PC-3 (cell line): ENCODE data around the gene EDC4. TPM values are rescaled to one million over a fixed set of nuclear protein-coding genes. Genes with fewer than 3 reads are reported as not detected.

ENCODE experiments used
- ATAC-seq: fragments of 200-7000 bp; cut with Tn5 transposase; 2 replicates; pipeline ENCODE4 v1.9.1; 2020; ENCODE audit warnings: mild to moderate bottlenecking, moderate library complexity
- BruUV-seq: library from RNA; stranded (reverse); fragments of 400-500 nt; replicated peaks from 2 replicates; lab custom pipeline; 2021; lab: Mats Ljungman, UMichigan
- CTCF ChIA-PET: fragments of 300-600 bp; sonication (Branson Sonifier 250); formaldehyde crosslinking; loops from one replicate; lab custom pipeline; 2022; ENCODE audit warnings: antibody characterized with exemption; lab: Charles Lee
- POLR2A ChIA-PET: fragments of 300-600 bp; sonication (Branson Sonifier 250); formaldehyde crosslinking; loops from one replicate; lab custom pipeline; 2022; ENCODE audit warnings: antibody characterized with exemption; ENCODE audit not compliant: unreplicated experiment; lab: Charles Lee
- DNase-seq: peaks from one replicate; pipeline ENCODE4 v3.0.0-alpha.2; 2015
- H2AFZ ChIP-seq: fragments of 300-600 bp; sonication (generic); 2 replicates; pipeline ENCODE4 v1.6.0; 2016; ENCODE audit warnings: antibody characterized with exemption, low read length
- H3F3A ChIP-seq: fragments of 300-600 bp; sonication (generic); one replicate; pipeline ENCODE4 v1.6.0; 2017; ENCODE audit warnings: antibody characterized with exemption, low read length, control low read depth, mild to moderate bottlenecking; ENCODE audit not compliant: unreplicated experiment
- H3K27ac ChIP-seq: fragments of 300-600 bp; sonication (generic); 2 replicates; pipeline ENCODE4 v1.5.1; 2016; ENCODE audit warnings: mild to moderate bottlenecking, low read length
- H3K27me3 ChIP-seq: fragments of 300-600 bp; sonication (generic); 2 replicates; pipeline ENCODE4 v1.6.1; 2016; ENCODE audit warnings: low read length, mixed read lengths
- H3K36me3 ChIP-seq: fragments of 300-600 bp; sonication (generic); 2 replicates; pipeline ENCODE4 v1.6.1; 2016; ENCODE audit warnings: low read depth, mixed run types, low read length, mixed read lengths
- H3K4me1 ChIP-seq: fragments of 300-600 bp; sonication (generic); 2 replicates; pipeline ENCODE4 v1.5.1; 2016; ENCODE audit warnings: low read length; ENCODE audit not compliant: insufficient read depth
- H3K4me2 ChIP-seq: fragments of 300-600 bp; sonication (generic); 2 replicates; pipeline ENCODE4 v1.6.0; 2016; ENCODE audit warnings: low read length
- H3K4me3 ChIP-seq: fragments of 300-600 bp; sonication (generic); 2 replicates; pipeline ENCODE4 v1.5.1; 2016; ENCODE audit warnings: mild to moderate bottlenecking, low read length, mixed read lengths
- H3K79me2 ChIP-seq: fragments of 300-600 bp; sonication (generic); 2 replicates; pipeline ENCODE4 v1.6.1; 2017; ENCODE audit warnings: low read length, mixed read lengths
- H3K9ac ChIP-seq: fragments of 300-600 bp; sonication (generic); 2 replicates; pipeline ENCODE4 v1.6.0; 2016; ENCODE audit warnings: mild to moderate bottlenecking, low read length
- H3K9me2 ChIP-seq: fragments of 300-600 bp; sonication (generic); replicated peaks from 2 replicates; pipeline ENCODE4 v1.6.1; 2016; ENCODE audit warnings: mixed run types, low read length, mixed read lengths
- H3K9me3 ChIP-seq: fragments of 300-600 bp; sonication (generic); 2 replicates; pipeline ENCODE4 v1.6.1; 2016; ENCODE audit warnings: low read length, mixed read lengths
- H4K20me1 ChIP-seq: fragments of 300-600 bp; sonication (generic); 2 replicates; pipeline ENCODE4 v1.6.1; 2016; ENCODE audit warnings: low read length, mixed read lengths
- EZH2 ChIP-seq: fragments of 300-600 bp; sonication (generic); IDR thresholded peaks from one replicate; pipeline ENCODE4 v1.6.1; 2017; ENCODE audit warnings: antibody characterized with exemption, mild to moderate bottlenecking, low read length; ENCODE audit not compliant: unreplicated experiment
- EZH2phosphoT487 ChIP-seq: fragments of 300-600 bp; sonication (generic); IDR thresholded peaks from 2 replicates; pipeline ENCODE4 v1.6.1; 2018; ENCODE audit warnings: mild to moderate bottlenecking, antibody characterized with exemption, low read length, borderline replicate concordance
- intact Hi-C: fragments of 100-400 bp; cut with micrococcal nuclease; formaldehyde crosslinking; loops from 2 replicates; pipeline ENCODE4 v1.9.0; 2023
- total RNA-seq: library from RNA; depleted of rRNA; stranded (reverse); fragments of >200 nt; gene quantifications from 2 replicates; pipeline ENCODE4 v1.2.3, GENCODE V29; 2014
- TF ChIP-seq, protein P1 (sequence below): fragments of 300-600 bp; sonication (generic); conservative IDR thresholded peaks from 2 replicates; pipeline ENCODE4 v1.5.1; 2017; ENCODE audit warnings: antibody characterized with exemption, low read depth, mild to moderate bottlenecking, low read length

EDC4 gene
- total RNA-seq, 1 experiment from 2014 or later, result 58.9 TPM

DNA sequence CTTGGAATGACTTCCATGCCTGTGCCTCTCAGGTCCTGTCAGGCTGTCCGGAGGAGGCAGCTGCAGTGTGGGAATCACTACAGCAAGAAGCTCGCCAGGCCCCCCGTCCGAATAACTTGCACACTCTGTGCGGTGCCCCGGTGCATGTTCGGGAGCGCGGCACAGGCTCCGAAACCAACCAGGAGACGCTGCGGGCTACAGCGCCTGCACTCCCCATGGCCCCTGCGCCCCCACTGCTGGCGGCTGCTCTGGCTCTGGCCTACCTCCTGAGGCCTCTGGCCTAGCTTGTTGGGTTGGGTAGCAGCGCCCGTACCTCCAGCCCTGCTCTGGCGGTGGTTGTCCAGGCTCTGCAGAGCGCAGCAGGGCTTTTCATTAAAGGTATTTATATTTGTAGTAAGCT, 13.1 kb downstream of the EDC4 start:
- no peak for DNase-seq
- H3K79me2 ChIP-seq, result no peaks in the 10 kb centered on the region
- no peaks in the 10 kb centered on the region for H4K20me1 ChIP-seq
- no TSS peak for BruUV-seq
- H2AFZ ChIP-seq, result no peak overlapping the region
- no peaks in the 10 kb centered on the region for H3K9me3 ChIP-seq
- no peak overlapping the region for H3K4me3 ChIP-seq
- peaks cover 4% of the 10 kb centered on the region; the same call in 1 of the 2 replicates for H3K36me3 ChIP-seq
- no peak overlapping the region for H3K9ac ChIP-seq
- ChIA-PET POLR2A (no interaction called here), CTCF (no interaction called here)
- H3K4me2 ChIP-seq, result no peak overlapping the region
- H3F3A ChIP-seq, result no peaks in the 10 kb centered on the region
- intact Hi-C loops, result no loop called here
- H3K27me3 ChIP-seq, result no peaks in the 10 kb centered on the region
- no peak for ATAC-seq
- H3K27ac ChIP-seq, result no peak overlapping the region
- no peaks in the 10 kb centered on the region for H3K9me2 ChIP-seq
- TF ChIP-seq EZH2phosphoT487 (no peak), EZH2 (no peak)
- TF ChIP-seq, protein P1, sequence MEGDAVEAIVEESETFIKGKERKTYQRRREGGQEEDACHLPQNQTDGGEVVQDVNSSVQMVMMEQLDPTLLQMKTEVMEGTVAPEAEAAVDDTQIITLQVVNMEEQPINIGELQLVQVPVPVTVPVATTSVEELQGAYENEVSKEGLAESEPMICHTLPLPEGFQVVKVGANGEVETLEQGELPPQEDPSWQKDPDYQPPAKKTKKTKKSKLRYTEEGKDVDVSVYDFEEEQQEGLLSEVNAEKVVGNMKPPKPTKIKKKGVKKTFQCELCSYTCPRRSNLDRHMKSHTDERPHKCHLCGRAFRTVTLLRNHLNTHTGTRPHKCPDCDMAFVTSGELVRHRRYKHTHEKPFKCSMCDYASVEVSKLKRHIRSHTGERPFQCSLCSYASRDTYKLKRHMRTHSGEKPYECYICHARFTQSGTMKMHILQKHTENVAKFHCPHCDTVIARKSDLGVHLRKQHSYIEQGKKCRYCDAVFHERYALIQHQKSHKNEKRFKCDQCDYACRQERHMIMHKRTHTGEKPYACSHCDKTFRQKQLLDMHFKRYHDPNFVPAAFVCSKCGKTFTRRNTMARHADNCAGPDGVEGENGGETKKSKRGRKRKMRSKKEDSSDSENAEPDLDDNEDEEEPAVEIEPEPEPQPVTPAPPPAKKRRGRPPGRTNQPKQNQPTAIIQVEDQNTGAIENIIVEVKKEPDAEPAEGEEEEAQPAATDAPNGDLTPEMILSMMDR, result no peak
- peaks cover 6% of the 10 kb centered on the region; the same call in 1 of the 2 replicates for H3K4me1 ChIP-seq

DNA sequence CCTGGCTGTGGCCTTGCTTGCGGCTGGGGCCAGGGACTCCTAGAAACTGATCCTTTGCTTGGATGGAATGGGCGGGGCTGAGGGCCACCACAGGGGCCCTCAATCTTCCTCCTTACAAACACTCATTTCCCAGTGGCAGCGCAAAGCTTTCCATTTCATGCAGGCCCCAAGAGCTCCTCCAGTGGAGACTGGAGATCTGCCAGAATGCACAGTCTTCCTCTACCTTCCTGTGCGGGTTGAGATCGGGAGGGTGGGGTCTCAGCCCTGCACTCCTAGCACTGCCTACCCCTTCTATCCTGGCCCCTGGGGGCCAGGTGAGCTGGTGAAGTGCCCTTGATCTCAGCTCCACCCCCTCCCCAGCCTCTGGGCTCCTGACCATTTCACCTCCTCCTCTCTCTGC, 13.5 kb downstream of the EDC4 start:
- ATAC-seq, result no peak

GRCh38 chr16:67888331-67888730, 15.5 kb downstream of the EDC4 start:
- BruUV-seq, result no TSS peak
- no peaks in the 10 kb centered on the region for H4K20me1 ChIP-seq
- no peak overlapping the region for H3K4me2 ChIP-seq
- intact Hi-C loops, result no loop called here
- H3K27ac ChIP-seq, result no peak overlapping the region
- no peaks in the 10 kb centered on the region for H3K27me3 ChIP-seq
- CTCF ChIA-PET, result no interaction called here
- H3K9me2 ChIP-seq, result no peaks in the 10 kb centered on the region
- H3K9ac ChIP-seq, result no peak overlapping the region
- no peaks in the 10 kb centered on the region for H3F3A ChIP-seq
- no peak overlapping the region for H2AFZ ChIP-seq
- H3K79me2 ChIP-seq, result peaks cover 2% of the 10 kb centered on the region
- no peaks in the 10 kb centered on the region for H3K9me3 ChIP-seq
- DNase-seq (no peak), ATAC-seq (no peak)
- no peak overlapping the region for H3K4me3 ChIP-seq
- H3K4me1 ChIP-seq, result peaks cover 12% of the 10 kb centered on the region; the same call in 1 of the 2 replicates
- POLR2A ChIA-PET, result interaction anchor here (0.6 kb wide), 1 partner anchor 82 kb away, joined by 3 read pairs; the partner anchor contains the start of genes RANBP10 and TSNAXIP1
- TF ChIP-seq, protein P1, result no peak
- TF ChIP-seq EZH2 (no peak), EZH2phosphoT487 (no peak)
- H3K36me3 ChIP-seq, result 0 out of 2 replicates have a peak, but pooled peaks cover 4% of the 10 kb centered on the region

More for the DNA sequence above, 13.5 kb downstream of the EDC4 start:
- no TSS peak for BruUV-seq
- Histone ChIP-seq H3K4me1 (peaks cover 6% of the 10 kb centered on the region; the same call in 1 of the 2 replicates), H3K9ac (no peak overlapping the region), H2AFZ (no peak overlapping the region), H3K9me2 (no peaks in the 10 kb centered on the region), H3K27ac (no peak overlapping the region), H4K20me1 (no peaks in the 10 kb centered on the region), H3K27me3 (no peaks in the 10 kb centered on the region), H3K36me3 (0 out of 2 replicates have a peak, but pooled peaks cover 4% of the 10 kb centered on the region), H3K79me2 (no peaks in the 10 kb centered on the region), H3K4me2 (no peak overlapping the region), H3F3A (no peaks in the 10 kb centered on the region), H3K9me3 (no peaks in the 10 kb centered on the region), H3K4me3 (no peak overlapping the region)
- TF ChIP-seq EZH2 (no peak), EZH2phosphoT487 (no peak)
- TF ChIP-seq, protein P1, result no peak
- intact Hi-C loops, result no loop called here
- ChIA-PET POLR2A (no interaction called here), CTCF (no interaction called here)
- no peak for DNase-seq
